GM18498 (cell line): Measurements from ENCODE around the gene HEPH.
"Not testable (repeated sequence)": the region's sequence is repeated elsewhere in the genome, so short reads cannot be mapped to it uniquely, and the experiment has no call there.

ENCODE experiments used
- ATAC-seq: cut with Tn5 transposase; IDR thresholded peaks from one replicate; pipeline ENCODE4 v1.9.1; 2021; ENCODE audit warnings: mild to moderate bottlenecking, moderate library complexity; ENCODE audit not compliant: unreplicated experiment

HEPH gene

DNA sequence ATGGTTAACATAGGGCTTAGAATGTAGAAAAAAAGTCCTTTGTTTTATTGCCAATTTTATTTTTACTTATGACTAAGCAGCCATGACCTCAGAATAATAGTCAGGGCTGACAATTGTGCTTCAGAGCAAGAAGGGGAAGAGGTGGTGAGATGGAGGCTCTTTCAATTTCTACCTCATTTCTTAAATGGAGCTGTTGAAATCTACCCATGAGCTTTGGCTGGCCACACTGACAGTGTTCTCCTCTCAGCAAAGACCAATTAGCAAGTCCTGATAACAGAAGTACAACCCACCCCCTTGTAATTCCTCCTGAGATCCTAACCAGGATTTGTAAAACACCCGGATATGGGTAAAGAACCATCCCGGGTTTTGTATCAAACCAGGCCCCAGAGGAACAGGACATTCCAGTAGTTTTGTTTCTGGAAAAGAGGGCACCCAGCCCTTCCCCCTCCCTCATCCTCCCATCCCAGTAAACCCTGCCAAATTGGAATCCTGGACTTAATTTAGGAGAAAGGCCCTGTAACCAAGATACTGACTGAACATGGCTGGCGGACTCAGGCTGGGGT is at the start of gene HEPH:
Gene HEPH (plus strand): TSS at position 399 of the 563 bp plus-strand sequence. CDS start 6,324 bp downstream, outside the sequence.
- ATAC-seq = peak; percentile 78

GRCh38 chrX:66118722-66119121 is 45.3 kb upstream of the HEPH start:
- not testable (repeated sequence) for ATAC-seq

- ATAC-seq = not testable (repeated sequence)
Measured at GRCh38 chrX:66121354-66121753, 42.7 kb upstream of the HEPH start.

DNA sequence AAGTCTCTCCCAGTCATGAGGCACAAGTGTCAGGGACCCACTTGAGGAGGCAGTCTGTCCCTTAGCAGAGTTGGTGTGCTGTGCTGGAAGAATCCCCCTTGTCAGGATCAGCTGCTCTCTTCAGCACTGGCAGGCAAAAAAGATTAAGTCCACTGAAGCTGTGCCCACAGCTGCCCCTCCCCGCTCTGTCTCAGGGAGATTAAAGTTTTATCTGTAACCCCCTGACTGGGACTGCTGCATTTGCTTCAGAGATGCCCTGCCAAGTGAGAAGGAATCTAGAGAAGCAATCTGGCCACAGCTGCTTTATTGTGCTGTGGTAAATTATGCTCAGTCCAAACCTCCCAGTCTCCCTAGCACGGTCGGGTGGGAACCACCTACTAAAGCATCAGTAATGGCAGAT is 37.4 kb upstream of the HEPH start:
- ATAC-seq = no peak

DNA sequence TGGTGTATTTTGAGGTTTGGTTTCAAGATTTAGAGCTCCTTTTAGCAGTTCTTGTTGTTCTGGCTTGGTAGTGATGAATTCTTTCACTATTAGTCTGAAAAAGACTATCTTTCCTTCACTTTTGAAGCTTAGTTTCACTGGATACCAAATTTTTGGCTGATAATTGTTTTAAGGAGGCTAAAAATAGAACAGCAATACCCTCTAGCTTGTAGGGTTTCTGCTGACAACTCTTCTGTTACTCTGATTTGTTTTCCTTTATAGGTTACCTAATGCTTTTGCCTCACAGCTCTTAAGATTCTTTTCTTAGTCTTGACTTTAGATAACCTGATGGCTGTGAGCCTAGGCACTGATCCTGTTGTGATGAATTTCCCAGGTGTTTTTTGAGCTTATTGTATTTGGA is 33.6 kb upstream of the HEPH start:
- no peak for ATAC-seq

DNA sequence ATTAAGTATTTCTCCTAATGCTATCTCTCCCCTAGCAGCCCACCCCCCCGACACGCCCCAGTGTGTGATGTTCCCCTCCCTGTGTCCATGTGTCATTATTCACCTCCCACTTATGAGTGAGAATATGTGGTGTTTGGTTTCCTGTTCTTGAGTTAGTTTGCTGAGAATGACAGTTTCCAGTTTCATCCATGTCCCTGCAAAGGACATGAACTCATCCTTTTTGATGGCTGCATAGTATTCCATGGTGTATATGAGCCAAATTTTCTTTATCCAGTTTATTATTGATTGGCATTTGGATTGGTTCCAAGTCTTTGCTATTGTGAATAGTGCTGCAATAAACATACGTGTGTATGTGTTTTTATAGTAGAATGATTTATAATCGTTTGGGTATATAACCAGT is 28.8 kb upstream of the HEPH start:
- not testable (repeated sequence) for ATAC-seq

- peak; percentile 54 for ATAC-seq
Measured at GRCh38 chrX:66142351-66142750, 21.7 kb upstream of the HEPH start.

DNA sequence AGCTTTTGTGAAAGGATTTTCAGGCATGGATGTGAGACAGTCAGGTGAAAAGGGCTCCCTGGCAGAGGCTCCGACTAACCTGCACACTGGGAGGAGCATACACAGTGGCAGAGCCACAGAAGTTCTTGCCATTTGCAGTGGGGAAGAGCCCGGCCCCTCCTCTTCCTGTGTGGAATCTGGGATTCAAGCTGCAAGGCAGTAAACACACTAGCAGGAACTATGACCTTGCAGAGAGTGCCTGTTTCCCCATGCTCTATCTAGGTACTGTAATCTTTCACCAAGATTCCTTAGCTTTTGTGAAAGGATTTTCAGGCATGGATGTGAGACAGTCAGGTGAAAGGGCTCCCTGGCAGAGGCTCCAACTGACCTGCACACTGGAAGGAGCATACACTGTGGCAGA is 19.8 kb upstream of the HEPH start:
- no peak for ATAC-seq

DNA sequence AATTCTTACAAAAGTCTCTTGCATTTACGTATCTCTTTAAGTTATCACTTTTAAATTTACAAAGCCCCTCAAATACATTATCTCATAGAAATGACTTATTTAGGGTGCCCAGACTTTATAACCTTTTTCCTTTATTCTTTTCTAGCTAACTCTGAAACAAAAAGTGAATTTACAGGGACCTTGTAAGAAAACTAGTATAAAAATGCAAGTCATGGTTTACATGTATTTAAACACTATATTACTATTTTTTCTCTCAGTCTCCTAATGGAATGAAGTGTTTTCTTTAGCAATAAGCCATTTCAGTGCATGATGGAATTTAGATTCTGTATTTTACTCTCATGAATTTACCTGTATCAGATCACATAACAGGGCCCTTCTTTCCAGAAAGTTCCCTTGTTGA is 14.5 kb upstream of the HEPH start:
- ATAC-seq = no peak

GRCh38 chrX:66150163-66150562 is 13.9 kb upstream of the HEPH start:
- ATAC-seq = no peak

- peak; percentile 48 for ATAC-seq
Measured at GRCh38 chrX:66162331-66162822, 1.7 kb upstream of the HEPH start.

DNA sequence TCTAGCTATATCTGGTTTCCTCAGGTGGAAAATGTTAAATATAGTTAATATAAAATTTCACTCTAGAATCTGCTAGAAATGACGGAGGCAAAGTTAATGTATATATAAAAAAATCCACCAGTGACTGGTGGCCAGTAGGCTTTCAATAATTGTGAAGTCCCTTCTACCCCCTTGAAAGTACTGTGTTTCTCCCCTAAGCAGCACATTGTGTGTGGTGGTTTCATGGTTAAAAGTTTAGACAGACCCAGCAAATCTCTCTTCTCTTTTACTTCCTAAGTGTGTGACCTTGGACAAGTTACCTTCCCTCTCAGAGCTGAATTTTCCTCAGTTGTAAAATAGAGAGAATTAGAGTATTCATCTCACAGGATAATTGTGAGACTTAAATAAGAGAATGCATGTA is 600 bp upstream of the HEPH start:
- ATAC-seq = peak; percentile 47

- no peak for ATAC-seq
Measured at GRCh38 chrX:66164470-66164869, 423 bp downstream of the HEPH start.

DNA sequence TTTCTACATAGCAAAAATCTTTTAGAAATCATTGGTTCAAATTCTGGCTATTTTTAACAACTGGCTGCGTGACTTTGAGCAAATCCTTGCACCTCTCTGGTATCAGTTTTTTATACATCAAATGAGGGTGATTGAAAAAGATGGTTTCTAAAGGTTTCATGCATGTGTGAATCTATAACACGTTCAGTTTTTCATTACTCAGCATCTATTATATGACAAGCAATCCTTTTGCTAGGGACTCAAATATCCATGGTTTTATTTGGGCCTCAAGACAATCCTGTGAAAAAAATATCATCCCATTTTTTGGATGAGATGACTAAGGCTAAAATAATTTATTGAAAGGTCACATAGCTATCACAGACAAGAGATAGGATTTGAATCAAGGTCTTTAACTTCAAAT is 884 bp downstream of the HEPH start:
- ATAC-seq = no peak

GRCh38 chrX:66166671-66167070 is 2.6 kb downstream of the HEPH start:
- no peak for ATAC-seq

DNA sequence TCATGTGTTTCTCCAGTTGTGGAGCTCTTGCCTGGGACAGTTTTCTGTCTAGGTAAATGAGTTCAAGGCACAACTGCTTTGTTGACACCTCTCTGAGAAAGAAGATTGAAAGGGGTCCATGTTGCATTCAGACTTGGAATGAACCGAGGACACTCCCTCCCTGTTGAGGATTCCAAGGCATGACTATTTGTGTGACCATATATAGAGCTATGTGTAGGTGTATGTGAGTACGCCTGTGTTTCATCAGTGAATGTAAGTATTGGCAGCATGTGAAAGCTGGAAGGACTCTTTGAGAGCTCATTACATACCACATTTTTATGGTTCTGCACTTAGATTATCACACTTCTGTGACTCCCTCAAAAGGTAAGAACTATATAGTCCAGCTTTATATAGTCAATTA is 3.4 kb downstream of the HEPH start:
- no peak for ATAC-seq

DNA sequence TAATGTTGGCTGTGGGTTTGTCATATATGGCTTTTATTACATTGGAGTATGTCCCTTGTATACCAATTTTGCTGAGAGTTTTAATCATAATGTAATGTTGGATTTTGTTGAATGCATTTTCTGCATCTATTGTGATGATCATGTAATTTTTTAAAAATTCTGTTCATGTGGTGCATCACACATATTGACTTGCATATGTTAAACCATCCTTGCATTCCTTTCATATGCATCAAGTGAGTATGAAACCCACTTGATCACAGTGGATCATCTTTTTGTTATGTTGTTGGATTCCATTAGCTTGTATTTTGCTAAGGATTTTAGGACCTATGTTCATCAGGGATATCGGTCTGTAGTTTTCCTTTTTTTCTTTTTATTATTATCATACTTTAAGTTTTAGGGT is 12.1 kb downstream of the HEPH start:
- no peak for ATAC-seq

- ATAC-seq = no peak
Measured at GRCh38 chrX:66191563-66191962, 27.5 kb downstream of the HEPH start.

DNA sequence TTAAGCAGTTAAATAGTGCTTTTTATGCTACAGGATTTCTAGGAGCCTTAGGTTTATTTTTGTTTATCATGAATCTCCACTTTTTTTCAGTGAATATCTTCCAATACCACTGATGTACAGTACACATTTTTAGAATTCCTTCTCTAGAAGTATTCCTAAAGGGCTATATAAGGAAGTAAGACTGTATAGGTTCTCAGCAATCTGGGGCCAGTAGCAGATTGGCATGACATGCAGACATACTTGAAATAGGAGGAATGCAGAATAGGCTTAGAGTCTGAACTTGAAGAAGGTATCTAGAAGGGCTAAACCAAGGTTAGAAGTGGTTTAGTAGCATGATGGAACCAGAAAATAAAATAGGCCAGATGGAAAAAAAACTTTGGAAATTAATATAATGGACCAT is 29.8 kb downstream of the HEPH start:
- ATAC-seq = no peak

DNA sequence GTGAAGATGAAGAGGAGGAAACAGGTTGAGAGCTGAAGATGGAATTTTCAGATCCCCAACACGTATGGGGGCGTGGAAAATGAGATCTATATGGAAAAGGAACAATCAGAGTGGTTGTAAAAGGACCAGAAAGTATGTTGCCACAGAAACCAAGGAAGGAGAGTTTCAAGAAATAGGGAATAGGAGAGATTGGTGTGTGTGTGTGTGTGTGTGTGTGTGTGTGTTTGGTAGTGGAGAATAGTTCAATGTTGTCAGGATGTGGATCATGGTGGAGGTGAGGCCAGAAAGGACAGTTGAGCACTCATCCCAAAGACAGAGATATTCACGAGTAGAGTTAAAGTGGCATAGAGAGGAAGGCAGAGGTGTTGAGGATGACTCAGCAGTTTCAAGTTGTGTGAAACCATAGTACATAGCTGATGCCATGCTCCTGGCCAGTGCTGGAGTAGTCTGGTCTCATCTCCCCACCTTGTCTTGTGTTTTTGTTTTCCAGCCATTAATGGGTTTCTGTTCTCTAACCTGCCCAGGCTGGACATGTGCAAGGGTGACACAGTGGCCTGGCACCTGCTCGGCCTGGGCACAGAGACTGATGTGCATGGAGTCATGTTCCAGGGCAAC is 36.1 kb downstream of the HEPH start:
- ATAC-seq = peak; percentile 82

DNA sequence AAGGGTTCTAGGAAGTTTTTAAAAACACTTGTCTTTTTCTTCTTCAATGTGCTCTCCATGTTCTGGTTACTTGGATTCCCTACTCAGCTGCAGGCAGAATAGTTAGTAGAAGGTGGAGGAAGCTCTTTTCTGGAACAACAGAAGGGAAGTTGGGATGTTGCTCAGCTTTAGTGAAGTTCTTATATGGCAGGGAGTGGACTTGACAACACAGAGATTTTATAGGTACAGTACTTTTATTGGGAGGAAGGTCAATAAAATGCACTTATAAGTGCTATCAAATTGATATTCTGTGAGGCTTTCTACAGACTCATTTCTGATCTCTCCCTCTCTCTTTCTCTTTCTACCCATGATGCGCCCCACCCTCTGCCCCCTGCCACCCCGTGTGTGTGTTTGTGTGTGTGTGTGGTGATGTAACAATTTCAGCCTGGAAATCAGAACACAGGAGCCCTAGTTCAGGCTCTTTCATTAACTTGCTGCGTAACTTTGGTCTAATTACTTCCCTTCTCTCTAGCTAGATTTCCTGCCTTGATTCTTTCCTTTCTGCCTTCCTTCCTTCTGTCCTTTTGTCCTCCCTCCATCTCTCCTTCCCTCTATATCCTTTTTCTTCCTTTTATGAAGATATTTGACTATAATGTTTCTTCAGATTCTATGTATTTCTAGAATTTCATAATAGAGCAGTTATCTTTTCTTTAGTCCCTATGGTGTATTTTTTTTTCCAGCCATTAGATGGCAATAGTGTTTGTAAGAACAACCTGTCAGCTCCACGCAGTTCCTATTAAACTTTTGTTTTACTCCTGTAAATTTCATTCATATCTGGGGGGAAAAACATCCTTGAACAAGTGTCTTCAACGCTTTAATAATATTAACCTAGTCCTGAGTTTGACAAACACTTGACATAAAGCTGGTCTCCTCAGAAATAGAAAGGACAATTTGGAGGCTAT is 37.1 kb downstream of the HEPH start:
- no peak for ATAC-seq

GRCh38 chrX:66203114-66203513 is 39.1 kb downstream of the HEPH start:
- ATAC-seq = no peak
